COLO829 (cell line): Measurements from ENCODE around the gene AP2A2.
"Not testable (repeated sequence)": the region's sequence is repeated elsewhere in the genome, so short reads cannot be mapped to it uniquely, and the experiment has no call there.

Experiments
- DNase-seq: peaks from one replicate; pipeline ENCODE4 v3.0.0; 2012; ENCODE audit warnings: low spot score

The AP2A2 gene

DNA sequence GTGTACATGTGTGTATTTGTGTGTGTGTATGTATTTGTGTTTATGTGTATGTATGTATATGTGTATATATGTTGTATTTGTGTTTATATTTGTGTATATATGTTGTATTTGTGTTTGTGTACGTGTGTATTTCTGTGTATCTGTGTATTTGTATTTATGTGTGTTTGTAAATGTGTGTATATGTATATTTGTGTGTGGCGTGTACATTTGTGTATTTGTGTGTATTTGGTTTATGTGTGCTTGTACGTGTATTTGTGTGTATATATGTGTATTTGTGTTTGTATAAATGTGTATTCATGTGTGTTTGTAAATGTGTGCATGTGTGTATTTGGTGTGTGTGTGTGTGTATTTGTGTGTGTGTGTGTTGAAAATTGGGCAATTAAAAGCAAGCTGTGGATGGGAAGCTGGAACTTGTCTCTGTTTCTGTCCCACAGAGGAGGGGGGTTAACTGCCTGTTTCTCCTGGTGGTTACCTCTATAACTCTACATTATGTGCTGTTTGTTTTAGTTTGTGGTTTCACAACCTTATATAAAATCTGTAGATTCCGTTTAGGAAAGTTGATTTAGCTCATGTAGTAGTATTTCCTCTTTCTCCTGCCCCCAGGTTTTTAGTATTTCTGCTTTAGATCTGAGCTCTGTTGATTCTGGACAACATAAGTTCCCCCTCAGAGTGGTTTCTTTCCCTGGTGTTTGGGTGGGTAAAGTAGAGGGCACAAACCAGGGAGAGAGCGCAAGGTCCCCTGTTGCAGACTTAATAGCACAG, 28.9 kb downstream of the AP2A2 start:
- DNase-seq = no peak

DNA sequence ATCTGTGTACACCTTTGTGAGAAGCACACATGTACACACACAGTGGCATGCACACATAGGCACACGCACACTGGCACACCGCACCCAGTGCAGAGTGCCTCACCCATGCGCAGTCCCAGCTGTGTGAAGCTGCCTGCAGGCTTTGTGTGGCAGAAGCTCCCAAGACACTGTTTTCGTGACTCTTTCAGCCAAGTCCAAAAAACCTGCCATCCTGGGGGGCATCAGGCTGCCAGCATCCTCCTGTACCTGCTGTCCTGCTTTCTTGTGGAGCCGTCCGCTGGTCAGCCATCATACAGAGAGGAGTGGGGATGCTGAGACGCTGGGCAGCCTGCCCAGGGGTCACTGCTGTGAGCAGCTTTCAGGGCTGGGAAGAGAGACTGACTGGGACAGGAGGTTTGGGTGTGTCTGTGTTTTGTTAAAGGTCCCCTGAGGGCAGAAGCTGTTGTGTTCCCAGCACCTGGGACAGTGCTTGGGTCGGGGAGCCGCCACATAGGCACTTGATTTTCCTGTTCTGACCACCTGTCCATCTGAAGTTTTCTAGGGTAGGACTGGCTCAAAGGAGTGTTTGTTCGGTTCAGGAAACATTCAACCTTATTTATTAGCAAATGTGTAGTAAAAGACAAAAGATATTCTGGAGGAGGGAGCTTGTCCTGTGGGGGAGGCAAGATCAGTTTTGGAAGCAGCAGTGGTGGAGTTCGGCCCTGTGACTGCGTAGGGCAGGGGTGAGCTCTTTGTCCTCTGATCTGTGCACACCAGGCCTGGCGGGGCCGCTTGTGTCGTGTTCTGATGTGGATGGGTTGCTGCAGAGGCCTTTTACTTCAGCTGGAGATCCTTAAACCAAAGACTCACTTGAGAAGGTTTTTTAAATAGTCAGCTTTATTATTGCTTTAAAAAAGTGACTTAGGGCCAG, 29.7 kb downstream of the AP2A2 start:
- no peak for DNase-seq

DNA sequence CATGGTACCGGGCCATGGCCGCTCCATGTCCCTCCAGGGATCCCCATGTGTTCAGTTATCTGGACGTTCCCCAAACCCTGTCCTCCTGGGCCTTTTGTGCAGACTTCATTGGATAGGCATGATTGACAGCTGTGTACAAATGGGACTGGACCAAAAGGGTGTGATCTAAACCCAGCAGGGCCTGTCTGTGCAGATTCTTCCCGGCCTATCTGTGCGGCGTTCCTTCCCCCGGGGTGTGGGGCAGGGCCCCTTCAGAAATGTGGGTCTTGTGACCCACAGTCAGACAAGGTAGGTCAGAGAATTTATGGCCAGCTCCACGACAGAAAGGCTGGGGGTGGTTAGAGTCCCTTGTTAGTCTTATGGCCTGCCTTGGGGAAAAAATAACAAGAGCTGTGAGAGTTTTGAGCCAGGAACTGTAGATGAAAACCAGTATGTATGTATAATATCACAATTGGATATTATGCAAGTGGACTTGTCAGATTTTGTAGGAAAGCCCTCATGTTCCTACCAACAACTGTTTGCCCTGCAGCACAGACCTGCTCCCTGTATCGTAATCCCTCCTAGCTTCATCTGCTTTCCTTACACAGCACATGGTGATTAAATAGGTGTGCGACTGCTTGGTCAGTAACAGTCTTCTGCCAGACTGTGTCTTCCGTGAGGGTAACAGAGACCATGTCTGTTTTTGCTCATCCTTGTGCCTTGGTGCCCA, 31.7 kb downstream of the AP2A2 start:
- no peak for DNase-seq

DNA sequence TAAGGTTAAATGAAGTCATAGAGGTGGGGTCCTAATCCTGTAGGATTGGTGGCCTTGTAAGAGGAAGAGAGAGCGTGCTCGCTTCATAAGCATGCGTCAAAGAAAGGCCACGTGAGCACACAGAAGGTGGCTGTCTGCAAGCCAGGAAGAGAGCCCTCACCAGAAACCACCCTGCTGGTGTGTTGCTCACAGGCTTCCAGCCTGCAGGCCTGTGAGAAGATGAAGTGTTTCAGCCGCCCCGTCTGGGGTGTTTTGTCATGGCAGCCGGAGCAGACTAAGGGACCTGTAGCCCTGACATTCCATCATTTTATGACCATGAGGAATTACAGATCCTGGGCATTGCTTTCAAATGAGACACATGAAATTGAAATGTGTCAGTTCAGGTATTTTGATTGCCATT, 32.4 kb downstream of the AP2A2 start:
- DNase-seq = no peak

DNA sequence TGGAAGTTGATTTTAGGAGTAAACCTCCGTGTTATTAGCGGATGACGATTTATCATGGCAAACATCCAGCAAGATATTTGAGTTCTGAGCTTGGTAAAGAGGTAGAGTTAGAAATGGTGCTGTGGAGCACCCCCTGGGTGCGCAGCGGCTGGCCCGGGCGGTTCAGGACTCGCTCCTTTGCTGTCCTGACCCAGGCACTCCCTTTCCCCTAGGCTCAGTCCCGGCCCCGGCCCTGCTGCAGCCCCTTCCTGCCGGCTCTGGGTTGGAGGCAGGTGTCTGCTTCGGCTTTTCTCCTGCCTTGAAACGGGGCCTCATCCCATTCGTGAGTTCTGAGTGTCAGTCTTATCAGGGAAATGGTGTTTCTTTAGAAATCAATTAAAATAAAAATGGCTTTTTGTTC, 33.4 kb downstream of the AP2A2 start:
- DNase-seq = no peak

DNA sequence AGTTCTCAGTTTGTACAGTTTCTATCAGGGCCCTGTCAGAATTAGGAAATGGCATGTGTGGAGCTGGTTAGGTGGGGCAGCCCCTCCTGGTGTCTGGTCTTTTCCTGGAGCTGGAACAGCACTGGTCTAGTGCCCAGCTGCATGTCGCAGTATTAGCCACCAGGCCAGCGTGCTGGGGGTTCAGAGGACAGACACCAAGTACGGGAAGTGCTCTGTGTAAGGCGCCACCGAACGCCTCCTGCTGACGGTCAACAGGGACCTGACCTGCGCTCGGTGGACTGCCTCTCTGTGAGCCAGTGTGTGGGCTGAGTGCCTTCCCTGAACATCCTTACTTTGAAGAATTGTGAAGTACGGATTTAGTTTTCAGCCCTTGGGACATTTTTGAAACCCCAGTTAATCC, 33.9 kb downstream of the AP2A2 start:
- no peak for DNase-seq

DNA sequence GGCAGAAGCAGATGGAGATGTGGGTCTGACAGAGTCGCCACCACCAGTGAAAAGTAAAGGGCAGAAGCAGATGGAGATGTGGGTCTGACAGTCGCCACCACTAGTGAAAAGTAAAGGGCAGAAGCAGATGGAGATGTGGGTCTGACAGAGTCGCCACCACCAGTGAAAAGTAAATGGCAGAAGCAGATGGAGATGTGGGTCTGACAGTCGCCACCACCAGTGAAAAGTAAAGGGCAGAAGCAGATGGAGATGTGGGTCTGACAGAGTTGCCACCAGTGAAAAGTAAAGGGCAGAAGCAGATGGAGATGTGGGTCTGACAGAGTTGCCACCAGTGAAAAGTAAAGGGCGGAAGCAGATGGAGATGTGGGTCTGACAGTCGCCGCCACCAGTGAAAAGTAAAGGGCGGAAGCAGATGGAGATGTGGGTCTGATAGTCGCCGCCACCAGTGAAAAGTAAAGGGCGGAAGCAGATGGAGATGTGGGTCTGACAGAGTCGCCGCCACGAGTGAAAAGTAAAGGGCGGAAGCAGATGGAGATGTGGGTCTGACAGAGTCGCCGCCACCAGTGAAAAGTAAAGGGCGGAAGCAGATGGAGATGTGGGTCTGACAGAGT, 35.7 kb downstream of the AP2A2 start:
- DNase-seq = not testable (repeated sequence)

DNA sequence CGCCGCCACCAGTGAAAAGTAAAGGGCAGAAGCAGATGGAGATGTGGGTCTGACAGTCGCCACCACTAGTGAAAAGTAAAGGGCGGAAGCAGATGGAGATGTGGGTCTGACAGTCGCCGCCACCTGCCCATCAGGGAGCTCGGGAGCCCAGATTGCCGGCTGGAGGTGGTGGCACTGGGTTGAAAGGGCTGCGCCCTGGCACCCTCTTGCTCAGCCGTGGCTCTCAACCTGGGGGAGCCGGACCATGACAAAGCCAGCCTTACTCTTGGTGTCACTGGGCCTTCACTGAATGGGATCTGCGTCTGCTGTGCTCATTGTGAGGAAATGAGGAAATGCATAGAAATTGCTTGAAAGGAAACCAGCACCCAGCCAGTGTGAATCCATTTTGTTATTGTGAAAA, 36.3 kb downstream of the AP2A2 start:
- no peak for DNase-seq

DNA sequence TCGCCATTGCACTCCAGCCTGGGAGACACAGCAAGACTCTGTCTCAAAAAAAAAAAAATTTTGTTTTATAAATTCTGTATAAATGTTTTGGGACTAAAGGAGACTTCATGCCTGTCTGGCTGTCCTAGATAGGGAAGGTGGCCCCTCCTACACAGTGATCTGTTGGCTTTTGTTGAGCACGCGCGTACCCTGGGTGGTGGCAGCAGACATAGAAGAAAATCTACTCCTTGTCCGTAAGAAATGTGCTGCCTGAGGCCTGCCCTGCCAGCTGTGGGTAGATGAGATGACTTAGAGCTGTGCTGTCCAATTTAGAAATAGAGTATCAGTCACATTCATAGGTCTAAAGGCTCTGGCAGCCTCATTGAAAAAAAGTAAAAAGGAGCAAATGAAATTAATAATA, 37.0 kb downstream of the AP2A2 start:
- DNase-seq = no peak

DNA sequence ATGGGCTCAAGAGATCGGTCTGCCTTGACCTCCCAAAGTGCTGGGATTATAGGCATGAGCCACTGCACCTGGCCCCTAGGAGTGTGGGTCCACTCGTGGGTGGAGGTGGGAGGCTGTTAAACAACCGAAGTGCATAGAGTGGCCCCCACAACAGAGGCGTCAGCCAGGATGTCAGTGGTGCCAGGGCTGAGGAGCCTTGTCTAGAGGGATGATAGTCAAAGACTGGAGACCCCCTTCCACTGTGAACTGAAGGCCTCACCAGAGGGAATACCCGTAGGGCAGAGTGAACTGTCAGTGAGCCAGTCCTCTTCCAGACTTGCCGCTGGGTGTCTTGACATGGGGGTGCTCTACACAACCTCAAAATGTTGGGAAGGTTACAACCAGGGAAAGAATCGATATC, 38.2 kb downstream of the AP2A2 start:
- DNase-seq = no peak

DNA sequence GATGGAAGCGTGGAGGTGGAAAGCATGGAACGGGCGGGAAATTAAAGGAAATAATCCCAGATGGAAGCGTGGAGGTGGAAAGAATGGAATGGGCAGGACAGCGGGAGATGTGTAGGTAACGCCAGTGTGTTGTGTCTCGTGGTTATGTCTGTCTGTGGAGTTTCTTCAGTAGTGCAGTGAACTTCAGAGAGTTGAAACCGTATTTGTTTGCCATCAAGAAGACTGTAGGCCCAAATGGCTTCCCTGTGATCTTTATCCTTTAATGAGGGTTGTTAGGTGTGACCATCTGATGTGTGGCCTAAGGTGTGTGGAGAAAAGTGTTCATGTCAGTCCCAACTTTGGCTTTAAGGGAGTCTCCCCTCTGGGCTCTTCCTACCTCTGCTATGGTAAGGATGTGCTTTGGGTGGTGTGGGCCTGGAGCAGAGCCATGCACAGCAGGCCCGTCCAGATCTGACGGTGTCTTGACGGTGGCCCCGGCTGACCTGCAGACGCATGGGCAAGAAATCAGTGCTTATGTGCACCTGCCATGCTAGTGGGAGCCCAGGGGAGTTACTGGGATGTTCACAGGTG, 39.6 kb downstream of the AP2A2 start:
- no peak for DNase-seq

DNA sequence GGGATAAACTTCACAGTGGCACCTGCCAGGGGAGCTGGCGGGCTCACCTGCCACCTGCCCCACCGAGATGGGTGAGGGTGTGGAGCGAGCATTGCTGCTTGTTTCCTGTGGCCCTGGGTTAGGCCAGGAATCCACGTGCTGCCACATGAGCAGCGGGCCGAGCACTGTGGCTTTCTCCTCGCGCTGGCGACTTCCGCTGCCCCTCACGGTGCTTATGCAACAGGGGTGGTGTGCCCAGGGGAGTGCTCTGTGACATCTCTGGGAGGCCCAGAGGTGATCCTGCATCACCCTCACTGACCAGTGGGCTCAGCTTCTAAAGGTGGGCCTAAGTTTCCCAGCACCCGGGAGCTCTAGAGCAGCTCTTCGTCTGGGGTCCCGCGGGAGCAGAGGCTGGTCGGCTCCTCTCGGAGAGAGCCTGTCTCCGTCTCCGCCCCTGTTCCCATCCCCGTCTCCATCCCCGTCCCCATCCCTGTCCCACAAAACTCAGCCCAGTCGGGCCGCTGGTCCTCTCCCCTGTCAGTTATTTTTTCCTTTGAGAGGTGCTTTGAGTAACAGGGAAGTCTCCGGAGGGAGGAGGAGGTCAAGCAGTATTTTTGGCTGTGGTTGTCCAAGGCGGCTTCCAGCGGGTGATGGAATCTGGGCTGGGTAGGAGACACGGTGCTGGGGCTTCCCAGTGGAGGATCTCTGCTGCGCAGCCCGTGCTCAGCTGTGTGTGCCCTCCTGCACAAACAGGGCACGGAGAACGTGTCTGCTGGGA, 42.5 kb downstream of the AP2A2 start:
- DNase-seq = no peak

DNA sequence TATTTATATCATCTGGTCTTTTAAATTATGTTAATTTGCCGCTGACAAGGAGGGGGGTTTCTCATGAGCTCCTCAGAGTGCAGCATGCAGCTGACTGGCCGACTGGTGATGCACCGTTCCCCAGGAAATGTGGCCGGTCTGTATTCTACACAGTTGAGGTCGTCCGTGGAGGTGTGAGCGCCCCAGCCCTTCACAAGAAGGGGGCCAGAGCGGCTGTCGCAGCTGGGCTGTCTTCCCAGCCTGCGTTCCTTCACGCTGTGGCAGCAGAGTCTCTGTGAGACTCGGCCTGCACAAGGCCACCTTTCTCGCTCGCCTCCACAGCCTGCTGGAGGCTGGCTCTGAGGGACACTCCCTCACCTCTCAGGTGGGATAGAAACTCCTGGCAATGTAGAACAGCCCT, 43.2 kb downstream of the AP2A2 start:
- DNase-seq = no peak

DNA sequence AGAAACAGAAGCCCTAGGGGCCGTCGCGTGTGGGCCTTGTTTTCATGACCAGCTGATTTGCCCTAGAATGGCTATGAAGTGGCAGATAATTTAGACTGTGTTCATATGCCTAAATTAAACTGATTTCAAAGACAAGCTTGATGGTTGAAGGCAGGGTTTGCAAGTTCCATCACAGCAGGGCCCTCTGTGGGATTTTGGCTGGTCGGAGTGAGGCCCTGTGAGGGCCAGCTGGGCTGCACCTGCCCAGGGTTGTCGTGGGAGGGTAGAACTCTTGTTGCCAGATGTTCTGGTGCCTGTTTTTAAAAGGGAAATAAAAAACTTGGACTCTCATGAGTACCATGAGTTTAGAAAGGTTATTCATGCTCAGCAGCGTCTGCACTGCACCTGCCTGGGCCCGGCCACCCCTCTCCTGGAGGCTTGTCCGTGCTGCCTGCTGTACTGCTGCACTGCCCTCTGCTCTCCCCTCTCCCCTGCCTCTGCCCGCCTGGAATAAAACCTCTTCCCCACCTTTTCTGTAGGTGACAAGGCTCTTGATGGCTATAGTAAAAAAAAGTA, 44.1 kb downstream of the AP2A2 start:
- no peak for DNase-seq

DNA sequence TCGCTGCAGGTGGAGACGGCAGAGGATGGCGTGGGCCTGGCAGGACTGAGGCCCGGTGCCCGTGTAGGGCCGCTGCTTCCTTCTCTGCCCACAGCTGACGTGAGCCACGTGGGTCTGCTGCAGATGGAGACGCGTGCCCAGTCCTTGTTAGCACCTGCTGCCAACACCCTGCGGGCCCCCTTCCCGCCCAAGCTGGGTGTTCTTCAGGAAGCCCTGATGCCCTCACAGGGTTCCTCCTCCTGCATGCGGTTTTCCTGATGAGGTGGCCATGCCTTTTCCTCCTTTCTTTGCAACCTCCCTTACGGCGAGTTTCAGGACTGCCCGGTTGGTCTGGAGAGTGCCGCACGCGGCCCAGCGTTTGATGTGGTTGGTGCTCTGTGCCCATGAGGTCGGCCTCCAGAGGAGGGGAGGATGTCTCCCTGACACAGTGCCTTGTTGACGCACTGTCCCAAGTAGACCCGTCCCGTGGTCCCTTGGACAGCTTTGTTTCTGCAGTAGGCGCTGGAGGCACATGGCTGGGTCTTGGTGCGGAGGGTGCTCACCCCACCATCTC, 44.7 kb downstream of the AP2A2 start:
- DNase-seq = no peak

DNA sequence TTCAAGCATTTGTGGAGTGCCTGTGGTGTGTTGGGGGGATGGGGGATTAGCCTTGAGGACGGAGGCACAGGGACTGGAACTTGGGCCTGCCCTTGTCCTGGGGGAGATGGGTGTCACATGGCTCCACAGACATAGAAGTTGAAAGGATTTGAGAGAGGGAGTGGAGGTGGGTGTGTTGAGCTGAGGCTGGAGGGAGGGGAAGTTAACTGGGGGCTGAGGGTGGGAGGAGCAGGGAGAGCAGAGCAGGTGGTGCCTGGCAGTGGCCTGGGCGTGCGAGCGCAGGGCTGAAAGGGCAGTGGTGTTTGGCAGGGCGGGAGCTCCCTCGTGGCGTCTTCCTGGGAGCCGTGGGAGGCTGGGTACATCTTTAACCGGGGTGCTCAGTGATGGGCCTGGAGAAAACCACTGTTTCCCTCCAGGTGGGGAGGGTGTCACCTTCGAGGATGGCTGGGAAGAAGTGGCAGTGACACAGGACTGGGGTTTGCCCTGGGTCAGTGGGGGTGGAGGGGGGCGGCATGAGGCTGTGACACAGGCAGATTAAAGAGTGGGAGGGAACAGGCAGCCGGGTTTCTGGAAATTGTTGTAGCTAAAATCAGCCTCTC, 45.5 kb downstream of the AP2A2 start:
- no peak for DNase-seq

DNA sequence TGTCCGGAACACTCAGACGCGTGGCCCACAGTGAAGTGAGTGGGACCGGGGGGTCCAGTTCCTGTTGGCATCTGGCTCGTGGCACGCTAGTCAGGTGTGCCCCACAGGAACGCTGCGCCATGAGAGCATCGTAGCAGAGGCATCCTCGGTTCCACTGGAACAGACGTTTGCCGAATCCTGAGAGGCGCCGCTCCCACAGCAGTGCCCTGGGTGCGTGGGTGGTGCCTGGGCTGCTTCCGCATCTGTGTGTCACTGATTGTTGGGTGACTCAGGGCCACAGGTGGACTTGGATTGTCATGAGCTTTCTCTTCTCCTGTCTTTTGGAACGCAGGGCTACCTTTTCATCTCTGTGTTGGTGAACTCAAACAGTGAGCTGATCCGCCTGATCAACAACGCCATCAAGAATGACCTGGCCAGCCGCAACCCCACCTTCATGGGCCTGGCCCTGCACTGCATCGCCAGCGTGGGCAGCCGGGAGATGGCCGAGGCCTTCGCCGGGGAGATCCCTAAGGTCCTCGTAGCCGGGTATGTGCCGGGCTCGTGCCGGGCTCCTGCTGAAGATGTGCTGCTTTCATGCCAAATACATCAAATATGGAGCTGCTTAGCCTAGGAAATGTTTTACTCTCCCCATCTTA, 46.2 kb downstream of the AP2A2 start:
- no peak for DNase-seq

DNA sequence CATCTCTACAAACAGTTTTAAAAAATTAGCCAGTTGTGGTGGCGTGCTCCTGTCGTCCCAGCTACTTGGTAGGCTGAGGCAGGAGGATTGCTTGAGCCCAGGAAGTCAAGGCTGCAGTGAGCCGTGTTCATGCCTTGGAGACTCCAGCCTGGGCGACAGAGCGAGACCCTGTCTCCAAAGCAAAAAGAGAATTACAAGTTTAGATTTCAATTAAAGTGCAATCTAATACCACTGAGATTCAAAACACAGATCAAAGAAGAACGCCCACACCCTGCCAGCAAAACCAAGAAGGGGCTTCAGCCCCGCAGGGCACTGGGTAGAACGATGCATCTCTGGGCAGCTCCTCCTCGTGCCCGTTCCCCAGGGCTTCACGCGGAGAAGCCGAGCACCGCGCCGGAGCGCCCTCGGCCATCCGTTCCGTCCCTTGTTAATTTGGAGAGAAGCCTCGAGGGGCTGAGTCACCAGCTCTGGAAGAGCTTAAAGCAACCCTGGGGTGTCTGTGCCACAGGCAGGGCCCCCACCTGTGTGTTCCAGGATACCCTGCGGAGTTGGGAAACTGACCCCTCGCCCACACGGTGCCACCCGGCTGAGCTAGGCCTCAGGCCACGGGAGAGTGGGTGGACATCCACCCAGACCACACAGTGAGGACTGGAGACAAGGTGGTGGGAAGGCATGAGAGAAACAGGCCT, 47.0 kb downstream of the AP2A2 start:
- DNase-seq = no peak

DNA sequence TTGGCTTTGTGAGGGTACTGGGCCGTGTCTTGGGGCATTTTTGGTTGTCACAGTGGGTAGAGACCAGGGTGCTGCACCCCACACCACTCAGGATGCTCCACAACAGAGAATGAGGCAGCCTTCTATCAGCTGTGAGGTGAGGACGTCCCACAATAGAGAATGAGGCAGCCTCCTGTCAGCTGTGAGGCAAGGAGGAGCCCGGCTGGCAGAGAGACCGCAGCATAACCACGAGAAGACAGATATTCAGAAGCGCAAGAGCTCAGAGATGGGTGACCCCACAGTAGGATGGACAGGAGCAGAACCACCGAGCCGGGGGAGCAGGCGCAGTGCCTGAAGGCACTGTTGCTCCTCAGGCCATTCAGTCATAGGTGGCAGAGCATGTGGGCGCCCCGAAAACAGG, 47.6 kb downstream of the AP2A2 start:
- no peak for DNase-seq
